Heart right ventricle (tissue), 16 donors: ENCODE results near the gene DLL4. TPM values are rescaled to one million over a fixed set of nuclear protein-coding genes. Genes with fewer than 3 reads are reported as not detected.

Experiments used
- ATAC-seq, 8 donors: fragments of 200-7000 bp; cut with Tn5 transposase; one replicate each; pipeline ENCODE4 v1.9.1; 2020; ENCODE audit warnings: mild to moderate bottlenecking in 8 of 8, moderate library complexity in 8 of 8, moderate number of reproducible peaks in 1 of 8
- DNase-seq, 2 donors: peaks; one replicate each; pipeline ENCODE4 v3.0.0-alpha.2; 2020
- H3K27ac ChIP-seq, 10 donors: fragments of 200-600 bp; sonication (generic) in 2 of 10; one replicate each; pipeline versions ENCODE4 v1.5.0 to v1.8.0; 2020 to 2022; ENCODE audit warnings: mild to moderate bottlenecking in 3 of 10
- H3K27me3 ChIP-seq, 7 donors: fragments of 200-600 bp; one replicate each; pipeline ENCODE4 v1.8.0; 2021 to 2022; ENCODE audit warnings: mild to moderate bottlenecking in 2 of 7
- H3K36me3 ChIP-seq, 9 donors: fragments of 200-600 bp; sonication (generic) in 1 of 9; one replicate each; pipeline versions ENCODE4 v1.5.0 to v1.8.0; 2020 to 2022; ENCODE audit warnings: mild to moderate bottlenecking in 2 of 9
- H3K4me1 ChIP-seq, 9 donors: fragments of 200-600 bp; sonication (generic) in 1 of 9; one replicate each; pipeline versions ENCODE4 v1.5.0 to v1.8.0; 2020 to 2022; ENCODE audit warnings: mild to moderate bottlenecking in 4 of 9
- H3K4me3 ChIP-seq, 10 donors: fragments of 200-600 bp; sonication (generic) in 2 of 10; one replicate each; pipeline versions ENCODE4 v1.5.0 to v1.8.0; 2020 to 2022; ENCODE audit warnings: mild to moderate bottlenecking in 7 of 10, moderate library complexity in 2 of 10
- H3K9me3 ChIP-seq, 11 donors: fragments of 200-600 bp in 10 of 11; sonication (generic) in 2 of 11; one replicate each; pipeline versions ENCODE4 v1.5.0 to v1.8.0; 2013 to 2022; ENCODE audit warnings: mild to moderate bottlenecking in 2 of 11, control low read depth in 1 of 11, moderate library complexity in 1 of 11
- CTCF ChIP-seq, 9 donors: fragments of 200-600 bp; sonication (generic) in 2 of 9; IDR thresholded peaks; one replicate each; pipeline versions ENCODE4 v1.5.0 to v1.8.0; 2021 to 2022; ENCODE audit warnings: antibody characterized with exemption in 9 of 9, mild to moderate bottlenecking in 5 of 9, moderate library complexity in 1 of 9
- WGBS, 2 donors: extraction: QIAGEN DNeasy Blood & Tissue Kit; methylation state at CpG; one replicate each; pipeline ENCODE4 v1.1.7; 2013; ENCODE audit warnings: inconsistent platforms in 1 of 2; 5-methylcytosine and 5-hydroxymethylcytosine counted together
- intact Hi-C, 10 donors: fragments of 100-400 bp; cut with DNase I; formaldehyde crosslinking; loops; one replicate each; pipeline versions ENCODE4 v1.11.1 to v1.14.2; 2022
- polyA plus RNA-seq, 2 donors: library from polyadenylated mRNA; stranded (reverse); fragments of 200-250 nt; gene quantifications; one replicate each; pipeline ENCODE4 v1.2.3, GENCODE V29; 2013
- total RNA-seq, 10 donors: library from RNA; stranded (reverse); fragmentation: NEBNext Ultra II Directional in 3 of 10; extraction: Animal tissue kit (Norgen Biotek cat#: 25700) in 3 of 10; gene quantifications; one replicate each; pipeline versions ENCODE4 v1.2.1 to v1.2.4, GENCODE V29; 2021 to 2023
- donor health status: Arrhythmogenic right ventricular cardiomyopathy.
- donor health status: ischemic (EF 13 %, LVEDD 7.1; RV severe dilation, severe dysfunction).
- donor health status: healthy with polysubstance abuse.
- donor health status: DM: no; HTN: yes; CAD: no.
- donor health status: DM: no; HTN: no; CAD: no.
- donor health status: ischemic (EF 25% LVEDD 6.9; RV normal size, moderate dysfunction).
- donor health status: ischemic (EF 25% LVEDD 5.7; RV mildly dilated, moderate dysfunction).
- donor health status: healthy.
- donor health status: DM: yes; HTN: yes; CAD: no.
- donor health status: Ischemic cardiomyopathy.
- donor health status: ischemic (EF 35%, LVEDD 5.7; RV mildly dilated, moderate dysfunction).
- donor health status: nonischemic (EF 11% LVEDD 7.7; RV severe dilation, severe dysfunction).
- donor health status: DM: yes; HTN: yes; CAD: no.
- donor health status: PGD.
- donor health status: ischemic (EF 29% LVEDD 5.4; RV normal size, mild dysfunction).
- donor health status: nonischemic (EF 23%, LVEDD 6.1; RV moderate dilation, normal function).

The DLL4 gene
- total and polyA plus RNA-seq, 12 donors, result 6.5 to 24.8 (median 14.0) TPM

DNA sequence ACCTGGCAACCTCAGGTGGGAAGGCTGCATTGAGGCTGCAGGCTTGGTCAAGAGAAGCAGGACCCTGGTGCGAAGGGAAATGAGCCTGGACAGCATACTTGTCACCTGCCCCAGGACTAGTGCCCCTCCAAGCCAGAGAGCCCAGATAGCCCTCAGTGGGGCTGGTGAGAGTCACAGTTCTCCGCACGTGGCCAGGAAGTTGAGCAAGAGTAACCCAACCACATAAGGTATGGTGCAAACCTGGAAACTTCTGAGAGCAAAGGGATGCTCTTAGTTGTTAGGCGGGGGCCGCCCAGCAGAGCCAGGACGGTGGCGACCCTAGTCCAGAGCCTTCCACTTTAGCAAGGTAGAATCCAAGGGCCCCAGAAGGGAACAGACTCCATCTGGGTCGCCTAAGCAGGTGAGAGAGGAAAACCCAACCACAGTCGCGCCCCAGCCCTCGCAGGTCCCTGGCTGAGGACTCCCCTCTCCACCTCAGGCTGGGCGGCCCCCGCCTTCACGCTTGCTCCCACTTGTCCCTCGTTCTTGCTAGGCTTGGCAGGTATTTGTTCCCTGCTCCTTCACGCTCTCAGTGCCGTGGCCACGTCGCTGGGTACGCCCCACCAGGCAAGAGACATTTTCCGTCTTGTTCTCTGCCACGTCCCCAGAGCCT lies 36.0 kb upstream of the DLL4 start:
- no peak for TF ChIP-seq CTCF (IDR thresholded peaks at IDR 0.05)
- Histone ChIP-seq H3K4me3 (peak overlapping the region in 4 of 10 donors; percentile 81 to 99 (median 90)), H3K36me3 (peaks cover 0 to 27% (median 17%) of the 10 kb centered on the region in 9 donors), H3K27ac (peak overlapping the region in 5 of 10 donors; percentile 82 to 95 (median 87)), H3K9me3 (no peaks in the 10 kb centered on the region), H3K4me1 (peaks cover 0 to 30% (median 20%) of the 10 kb centered on the region in 9 donors), H3K27me3 (no peaks in the 10 kb centered on the region)
- 85% methylated on average over 22 of the region's 22 CpGs for WGBS, 2 donors
- ATAC-seq (peak in 1 of 8 donors; percentile 4), DNase-seq (peak in 1 of 2 donors; percentile 26)
- intact Hi-C loops, result loop anchor here in 8 of 10 donors (2.0 to 10.0 kb wide), 12 partner anchors 36 to 301 kb away; partner anchors contain the start of genes KNL1 (in 5 of the 8), DNAJC17 (in 1 of the 8), INO80 (in 1 of the 8) and RAD51 (in 1 of the 8)

GRCh38 chr15:40893733-40894680 lies 35.1 kb upstream of the DLL4 start, which contains the start of gene VPS18:
Gene VPS18 (plus strand): TSS chr15:40894450. CDS start chr15:40894769, 319 bp downstream.
- 2 to 4% methylated on average over 55 of the region's 55 CpGs for WGBS, 2 donors
- peak within 1 kb of the TSS; percentile 69 to 95 (median 86) for H3K27ac ChIP-seq
- ATAC-seq (peak; percentile 97 to 99 (median 99)), DNase-seq (peak; percentile 98 to 99)
- peak within 1 kb of the TSS; percentile 57 to 99 (median 90) for H3K4me3 ChIP-seq
- intact Hi-C loops, result loop anchor here in 9 of 10 donors (1.0 to 10.0 kb wide), 14 partner anchors 35 to 302 kb away; partner anchors contain the start of genes KNL1 (in 5 of the 9), DNAJC17 (in 1 of the 9), INO80 (in 1 of the 9) and RAD51 (in 1 of the 9)
- H3K36me3 ChIP-seq, result peaks cover 0 to 35% (median 22%) of the 10 kb centered on the region in 9 donors
- H3K4me1 ChIP-seq, result peaks cover 0 to 30% (median 20%) of the 10 kb centered on the region in 9 donors
- no peaks in the 10 kb centered on the region for H3K27me3 ChIP-seq
- TF ChIP-seq CTCF (IDR thresholded peaks at IDR 0.05), result peak; percentile 96 to 99 (median 99)
- H3K9me3 ChIP-seq, result no peaks in the 10 kb centered on the region

DNA sequence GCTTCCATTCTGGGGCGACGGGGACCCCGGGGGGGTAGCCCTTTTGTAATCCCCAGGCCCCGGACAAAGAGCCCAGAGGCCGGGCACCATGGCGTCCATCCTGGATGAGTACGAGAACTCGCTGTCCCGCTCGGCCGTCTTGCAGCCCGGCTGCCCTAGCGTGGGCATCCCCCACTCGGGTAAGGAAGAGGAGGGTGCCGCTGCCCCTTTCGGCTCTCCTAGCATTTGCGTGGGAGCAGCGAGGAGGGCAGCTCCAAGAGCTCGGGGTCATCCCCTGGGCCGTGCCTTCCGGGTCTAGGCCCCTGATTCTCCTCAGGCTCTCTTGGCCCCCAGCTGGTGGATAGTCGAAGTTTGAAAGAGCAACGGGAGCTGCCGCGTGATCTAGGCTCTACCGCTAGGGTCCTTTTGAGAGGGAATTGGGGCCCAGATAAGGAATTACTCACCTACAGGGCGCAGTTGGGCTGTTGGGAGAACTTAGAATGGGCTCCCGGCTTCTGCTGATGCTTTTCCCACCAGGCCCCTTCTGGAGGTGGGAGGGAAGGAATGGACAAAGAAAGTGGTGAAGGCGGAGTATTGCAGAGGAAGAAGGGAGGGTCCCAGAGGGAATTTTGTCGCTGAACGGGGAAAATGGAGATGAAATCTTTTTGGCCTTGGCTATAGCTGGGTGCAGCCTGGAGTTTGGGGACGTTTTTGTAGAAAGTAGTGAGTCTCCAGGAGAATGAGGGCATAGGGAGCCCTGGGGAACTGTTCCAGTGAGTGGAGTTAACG lies 34.3 kb upstream of the DLL4 start:
- Histone ChIP-seq H3K4me1 (peaks cover 0 to 30% (median 20%) of the 10 kb centered on the region in 9 donors), H3K9me3 (no peaks in the 10 kb centered on the region), H3K27ac (peak overlapping the region; percentile 69 to 95 (median 86)), H3K27me3 (no peaks in the 10 kb centered on the region), H3K36me3 (peaks cover 0 to 44% (median 29%) of the 10 kb centered on the region in 9 donors), H3K4me3 (peak overlapping the region; percentile 57 to 99 (median 90))
- peak in 7 of 9 donors; percentile 15 to 47 (median 40) for TF ChIP-seq CTCF (IDR thresholded peaks at IDR 0.05)
- intact Hi-C loops, result loop anchor here in 9 of 10 donors (1.0 to 10.0 kb wide), 12 partner anchors 36 to 303 kb away; partner anchors contain the start of genes KNL1 (in 5 of the 9), DNAJC17 (in 1 of the 9), INO80 (in 1 of the 9) and RAD51 (in 1 of the 9)
- peak; percentile 11 to 56 (median 46) for ATAC-seq
- WGBS, 2 donors, result 1 to 2% methylated on average over 33 of the region's 33 CpGs
- DNase-seq, result peak in 1 of 2 donors; percentile 39
